Cardiac muscle cell (in vitro differentiated cells and primary cell): ENCODE data around the gene LRIG2. TPM values are rescaled to one million over a fixed set of nuclear protein-coding genes. Genes with fewer than 3 reads are reported as not detected.
A peak's percentile ranks its signal among the peaks of the same experiment; 100 is the strongest.
"Not testable (repeated sequence)": the region's sequence is repeated elsewhere in the genome, so short reads cannot be mapped to it uniquely, and the experiment has no call there.

ENCODE experiments used
- DNase-seq, 2 donors: peaks; one replicate each; pipeline versions ENCODE4 v3.0.0 to v3.0.0-alpha.2; 2010 to 2017; ENCODE audit warnings: low read depth in 1 of 2, low spot score in 1 of 2
- H3K27ac ChIP-seq: fragments of 200-600 bp; sonication (generic); 2 replicates; pipeline ENCODE4 v1.5.1; 2016
- H3K27me3 ChIP-seq: fragments of 200-600 bp; sonication (generic); 2 replicates; pipeline ENCODE4 v1.6.0; 2016; ENCODE audit warnings: control low read depth
- H3K36me3 ChIP-seq: fragments of 200-600 bp; sonication (generic); 2 replicates; pipeline ENCODE4 v1.5.1; 2016; ENCODE audit warnings: control low read depth
- H3K4me1 ChIP-seq: fragments of 200-600 bp; sonication (generic); 2 replicates; pipeline ENCODE4 v1.8.1; 2017; ENCODE audit warnings: low read depth, mild to moderate bottlenecking, mixed run types
- H3K4me3 ChIP-seq: fragments of 200-600 bp; sonication (generic); 2 replicates; pipeline ENCODE4 v1.5.1; 2016; ENCODE audit warnings: mild to moderate bottlenecking
- H3K9me3 ChIP-seq: fragments of 200-600 bp; sonication (generic); 2 replicates; pipeline ENCODE4 v1.5.1; 2017; ENCODE audit warnings: low read depth, mild to moderate bottlenecking, control low read depth
- CTCF ChIP-seq: IDR thresholded peaks from 2 replicates; pipeline ENCODE4 v1.5.1; 2012; ENCODE audit warnings: low read depth, mild to moderate bottlenecking, low read length
- polyA plus RNA-seq: library from polyadenylated mRNA; unstranded; fragments of >200 nt; fragmentation: Nextera tagmentation; extraction: Ambion mirVana; gene quantifications from 2 replicates; pipeline ENCODE4 v1.2.1, GENCODE V29; 2016
- total RNA-seq: library from RNA; depleted of rRNA; stranded (reverse); fragments of >200 nt; gene quantifications from 2 replicates; pipeline ENCODE4 v1.2.3, GENCODE V29; 2016

The LRIG2 gene
- total and polyA plus RNA-seq, 2 experiments from 2014 or later: 7.2 to 15.5 TPM

- H3K36me3 ChIP-seq: no peaks in the 10 kb centered on the region
- DNase-seq: no peak
- no peak for TF ChIP-seq CTCF
- H3K27ac ChIP-seq: peak overlapping the region; percentile 87
- H3K4me1 ChIP-seq: peaks cover 38% of the 10 kb centered on the region
- H3K27me3 ChIP-seq: no peaks in the 10 kb centered on the region
- H3K9me3 ChIP-seq: no peaks in the 10 kb centered on the region
- no peak overlapping the region for H3K4me3 ChIP-seq
Measured at GRCh38 chr1:113041569-113042284, 31.3 kb upstream of the LRIG2 start.

- no peaks in the 10 kb centered on the region for H3K9me3 ChIP-seq
- peaks cover 31% of the 10 kb centered on the region for H3K4me1 ChIP-seq
- TF ChIP-seq CTCF: peak; percentile 59
- H3K36me3 ChIP-seq: no peaks in the 10 kb centered on the region
- DNase-seq: peak; percentile 78 to 90
- no peak overlapping the region for H3K4me3 ChIP-seq
- peak overlapping the region; percentile 87 for H3K27ac ChIP-seq
- H3K27me3 ChIP-seq: no peaks in the 10 kb centered on the region
Measured at GRCh38 chr1:113042285-113043143, 30.5 kb upstream of the LRIG2 start.

- not testable (repeated sequence) for DNase-seq, H3K27me3 ChIP-seq, H3K36me3 ChIP-seq, H3K9me3 ChIP-seq, H3K4me3 ChIP-seq
- peaks cover 30% of the 10 kb centered on the region for H3K4me1 ChIP-seq
- H3K27ac ChIP-seq: peak overlapping the region; percentile 87
Measured at GRCh38 chr1:113043144-113043488, 29.9 kb upstream of the LRIG2 start.

GRCh38 chr1:113046569-113046968, 26.4 kb upstream of the LRIG2 start:
- no peak overlapping the region for H3K27ac ChIP-seq
- no peak overlapping the region for H3K4me3 ChIP-seq
- peaks cover 12% of the 10 kb centered on the region for H3K4me1 ChIP-seq
- H3K9me3 ChIP-seq: no peaks in the 10 kb centered on the region
- TF ChIP-seq CTCF: no peak
- H3K27me3 ChIP-seq: no peaks in the 10 kb centered on the region
- no peak for DNase-seq
- H3K36me3 ChIP-seq: no peaks in the 10 kb centered on the region

- H3K36me3 ChIP-seq: no peaks in the 10 kb centered on the region
- no peaks in the 10 kb centered on the region for H3K9me3 ChIP-seq
- H3K27me3 ChIP-seq: no peaks in the 10 kb centered on the region
- H3K4me1 ChIP-seq: no peaks in the 10 kb centered on the region
- no peak for DNase-seq
- no peak overlapping the region for H3K4me3 ChIP-seq
- no peak overlapping the region for H3K27ac ChIP-seq
- no peak for TF ChIP-seq CTCF
Measured at GRCh38 chr1:113048064-113048463, 24.9 kb upstream of the LRIG2 start.
